ENCODE results near the gene FAM184B.

GRCh38 chr4:17701138-17701839 is 80.1 kb downstream of the FAM184B start:
- TF ChIP-seq SUZ12 (IDR thresholded peaks at IDR 0.05) (no peak), ARNT (IDR thresholded peaks at IDR 0.05) (no peak), L3MBTL2 (conservative IDR thresholded peaks at IDR 0.05) (no peak), SP1 (IDR thresholded peaks at IDR 0.05) (no peak)

Data from HEK293T (cell line).